ENCODE results near the gene ACAD10. TPM values are rescaled to one million over a fixed set of nuclear protein-coding genes. Genes with fewer than 3 reads are reported as not detected.
"Not testable (repeated sequence)": the region's sequence is repeated elsewhere in the genome, so short reads cannot be mapped to it uniquely, and the experiment has no call there.

The ACAD10 gene
- total RNA-seq, 1 donor from 2014 or later = 18.3 TPM

DNA sequence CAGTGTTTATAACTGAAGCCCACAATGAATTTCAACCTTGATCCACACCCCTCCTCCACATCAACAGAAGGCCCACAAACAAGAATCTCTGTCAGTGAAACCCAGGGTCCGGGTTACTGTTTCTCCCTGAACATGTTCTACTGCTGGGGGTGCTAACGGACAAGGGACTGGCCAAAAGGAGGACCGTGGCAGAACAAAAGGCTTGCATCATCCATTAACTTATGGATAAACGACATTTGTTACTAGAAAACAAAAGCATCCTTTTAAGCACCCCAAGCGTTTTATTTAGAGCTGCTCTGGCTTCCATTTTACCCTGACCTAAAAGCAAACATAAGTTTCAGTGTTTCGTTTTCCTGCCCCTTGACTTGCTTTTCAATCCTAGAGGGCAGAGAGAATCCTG lies 32.3 kb upstream of the ACAD10 start:
- no peak overlapping the region for H3K27ac ChIP-seq (ENCODE audit: low read depth, low read length)
- H3K36me3 ChIP-seq (ENCODE audit: control insufficient read depth in 3 of 3, insufficient read depth in 3 of 3, low read length in 3 of 3) = peaks cover 30 to 59% (median 41%) of the 10 kb centered on the region in 3 donors
- no peaks in the 10 kb centered on the region for H3K27me3 ChIP-seq (ENCODE audit: control insufficient read depth in 3 of 3, insufficient read depth in 3 of 3, low read length in 3 of 3)
- no peaks in the 10 kb centered on the region for H3K9me3 ChIP-seq (ENCODE audit: control insufficient read depth in 3 of 3, low read length in 3 of 3)
- no peak overlapping the region for H3K9ac ChIP-seq (ENCODE audit: low read depth in 1 of 3, low read length in 3 of 3)
- H3K4me1 ChIP-seq (ENCODE audit: control insufficient read depth in 3 of 3, insufficient read depth in 3 of 3, low read length in 3 of 3) = no peaks in the 10 kb centered on the region
- no peak overlapping the region for H3K4me3 ChIP-seq (ENCODE audit: low read length in 3 of 3)

DNA sequence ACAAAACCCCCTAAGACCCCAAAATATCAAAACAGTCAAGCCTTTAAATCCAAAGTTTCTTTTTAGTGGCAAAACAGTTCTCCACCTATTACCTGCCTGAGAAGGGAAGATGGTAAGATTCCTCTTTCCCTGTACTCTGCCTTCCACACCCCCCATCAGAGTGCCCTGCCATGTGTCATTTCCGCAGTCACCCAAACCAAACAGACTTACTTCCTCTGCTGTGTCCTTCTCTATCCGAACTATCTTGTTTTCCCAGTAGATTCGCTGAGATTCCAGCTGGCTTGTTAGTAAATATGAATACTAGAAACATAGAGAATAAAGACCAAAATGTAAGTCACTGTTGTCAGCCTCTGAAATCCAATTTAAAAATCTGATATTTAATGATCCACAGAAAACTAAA lies 30.5 kb upstream of the ACAD10 start:
- no peaks in the 10 kb centered on the region for H3K27me3 ChIP-seq (ENCODE audit: control insufficient read depth in 3 of 3, insufficient read depth in 3 of 3, low read length in 3 of 3)
- H3K9ac ChIP-seq (ENCODE audit: low read depth in 1 of 3, low read length in 3 of 3) = no peak overlapping the region
- H3K27ac ChIP-seq (ENCODE audit: low read depth, low read length) = no peak overlapping the region
- no peaks in the 10 kb centered on the region for H3K9me3 ChIP-seq (ENCODE audit: control insufficient read depth in 3 of 3, low read length in 3 of 3)
- H3K36me3 ChIP-seq (ENCODE audit: control insufficient read depth in 3 of 3, insufficient read depth in 3 of 3, low read length in 3 of 3) = peaks cover 21 to 51% (median 45%) of the 10 kb centered on the region in 3 donors
- no peaks in the 10 kb centered on the region for H3K4me1 ChIP-seq (ENCODE audit: control insufficient read depth in 3 of 3, insufficient read depth in 3 of 3, low read length in 3 of 3)
- H3K4me3 ChIP-seq (ENCODE audit: low read length in 3 of 3) = no peak overlapping the region

DNA sequence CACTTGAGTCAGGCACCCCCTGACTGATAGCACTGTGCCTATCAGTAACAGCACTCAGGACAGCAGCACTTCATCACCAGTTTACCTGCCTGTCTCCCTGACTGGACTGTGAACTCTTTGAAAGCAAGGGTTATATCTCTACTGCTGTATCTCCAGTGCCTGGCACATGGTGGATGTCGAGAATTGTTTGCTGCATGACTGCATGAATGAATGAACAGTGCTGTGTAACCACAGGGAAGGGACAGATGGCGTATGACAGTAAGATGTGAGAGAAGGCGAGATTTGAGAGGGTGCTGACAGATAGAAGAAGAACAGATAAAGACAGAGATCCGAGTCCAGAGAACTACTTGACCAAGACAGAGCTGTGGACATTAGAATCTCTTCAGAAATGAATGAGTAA lies 29.8 kb upstream of the ACAD10 start:
- H3K4me3 ChIP-seq (ENCODE audit: low read length in 3 of 3) = no peak overlapping the region
- H3K4me1 ChIP-seq (ENCODE audit: control insufficient read depth in 3 of 3, insufficient read depth in 3 of 3, low read length in 3 of 3) = no peaks in the 10 kb centered on the region
- no peaks in the 10 kb centered on the region for H3K9me3 ChIP-seq (ENCODE audit: control insufficient read depth in 3 of 3, low read length in 3 of 3)
- H3K27me3 ChIP-seq (ENCODE audit: control insufficient read depth in 3 of 3, insufficient read depth in 3 of 3, low read length in 3 of 3) = no peaks in the 10 kb centered on the region
- no peak overlapping the region for H3K27ac ChIP-seq (ENCODE audit: low read depth, low read length)
- peaks cover 21 to 48% (median 47%) of the 10 kb centered on the region in 3 donors for H3K36me3 ChIP-seq (ENCODE audit: control insufficient read depth in 3 of 3, insufficient read depth in 3 of 3, low read length in 3 of 3)
- no peak overlapping the region for H3K9ac ChIP-seq (ENCODE audit: low read depth in 1 of 3, low read length in 3 of 3)

DNA sequence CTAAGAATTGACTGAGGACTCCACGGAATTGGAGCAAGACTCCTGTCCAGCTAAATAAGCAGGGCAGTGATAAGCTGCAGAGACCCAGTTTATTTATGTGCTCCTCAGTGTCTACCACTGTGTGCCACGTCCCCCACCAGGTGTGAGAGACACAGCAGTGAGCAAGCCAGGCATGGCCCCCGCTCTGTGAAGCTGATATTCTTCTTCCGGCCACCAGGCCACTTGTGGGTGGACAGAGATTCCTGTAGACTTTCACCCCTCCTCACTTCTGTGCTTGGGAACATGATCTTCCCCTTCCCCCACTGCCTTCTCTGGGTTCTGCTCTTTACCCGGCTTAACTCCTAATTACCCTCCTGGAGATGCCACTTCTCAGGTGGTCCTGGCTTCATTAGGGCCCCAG lies 21.4 kb upstream of the ACAD10 start:
- peaks cover 10 to 16% (median 11%) of the 10 kb centered on the region in 3 donors for H3K4me1 ChIP-seq (ENCODE audit: control insufficient read depth in 3 of 3, insufficient read depth in 3 of 3, low read length in 3 of 3)
- peak overlapping the region; percentile 28 for H3K27ac ChIP-seq (ENCODE audit: low read depth, low read length)
- no peak overlapping the region for H3K4me3 ChIP-seq (ENCODE audit: low read length in 3 of 3)
- H3K27me3 ChIP-seq (ENCODE audit: control insufficient read depth in 3 of 3, insufficient read depth in 3 of 3, low read length in 3 of 3) = no peaks in the 10 kb centered on the region
- H3K9ac ChIP-seq (ENCODE audit: low read depth in 1 of 3, low read length in 3 of 3) = no peak overlapping the region
- peaks cover 19 to 26% (median 26%) of the 10 kb centered on the region in 3 donors for H3K36me3 ChIP-seq (ENCODE audit: control insufficient read depth in 3 of 3, insufficient read depth in 3 of 3, low read length in 3 of 3)
- H3K9me3 ChIP-seq (ENCODE audit: control insufficient read depth in 3 of 3, low read length in 3 of 3) = no peaks in the 10 kb centered on the region

DNA sequence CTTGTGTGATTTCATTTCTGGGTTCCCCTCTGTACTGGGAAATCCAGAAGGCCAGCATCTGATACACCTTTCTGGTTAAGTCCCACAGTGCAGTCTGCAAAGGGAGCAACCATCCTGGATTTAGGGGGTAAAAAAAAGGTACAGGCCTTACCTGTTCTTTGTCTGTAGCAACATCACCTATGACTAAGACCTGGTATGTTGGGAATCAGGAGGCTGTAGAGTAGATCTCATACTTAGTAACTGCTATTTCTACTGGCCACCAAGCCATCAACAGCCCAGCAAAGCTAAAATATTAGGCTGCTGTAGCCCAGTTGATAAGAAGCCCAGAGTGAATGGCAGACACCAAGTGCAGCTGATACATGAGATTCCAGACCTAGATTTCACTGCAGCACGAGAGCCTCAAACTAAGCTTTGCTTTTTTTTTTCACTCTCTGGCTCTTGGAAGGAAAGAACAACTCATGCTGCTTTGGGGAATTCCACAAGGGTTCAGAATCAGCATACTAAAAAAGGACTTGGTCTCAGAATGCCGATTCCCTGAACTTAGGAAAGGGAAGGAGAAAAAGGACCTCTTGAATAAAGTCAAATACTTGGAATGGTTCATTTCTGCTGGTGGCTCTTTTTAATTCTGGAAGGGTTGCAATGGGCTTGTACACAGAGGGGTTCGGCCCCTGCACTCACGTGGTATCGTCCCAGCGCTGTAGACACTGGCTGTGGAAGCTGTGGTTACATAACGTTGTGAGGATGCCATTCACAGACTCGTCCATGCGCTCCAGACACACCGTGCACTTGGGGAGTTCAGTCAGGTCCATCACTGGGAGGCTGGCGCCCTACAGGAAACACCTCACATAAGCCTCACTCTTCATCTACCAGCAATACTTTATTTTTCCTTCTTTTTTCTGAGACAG lies 20.6 kb upstream of the ACAD10 start:
- H3K9ac ChIP-seq (ENCODE audit: low read depth in 1 of 3, low read length in 3 of 3) = peak overlapping the region in 1 of 3 donors; percentile 1
- peak overlapping the region; percentile 28 for H3K27ac ChIP-seq (ENCODE audit: low read depth, low read length)
- H3K36me3 ChIP-seq (ENCODE audit: control insufficient read depth in 3 of 3, insufficient read depth in 3 of 3, low read length in 3 of 3) = peaks cover 23 to 32% (median 24%) of the 10 kb centered on the region in 3 donors
- no peaks in the 10 kb centered on the region for H3K9me3 ChIP-seq (ENCODE audit: control insufficient read depth in 3 of 3, low read length in 3 of 3)
- peaks cover 10 to 16% (median 11%) of the 10 kb centered on the region in 3 donors for H3K4me1 ChIP-seq (ENCODE audit: control insufficient read depth in 3 of 3, insufficient read depth in 3 of 3, low read length in 3 of 3)
- H3K4me3 ChIP-seq (ENCODE audit: low read length in 3 of 3) = no peak overlapping the region
- no peaks in the 10 kb centered on the region for H3K27me3 ChIP-seq (ENCODE audit: control insufficient read depth in 3 of 3, insufficient read depth in 3 of 3, low read length in 3 of 3)

DNA sequence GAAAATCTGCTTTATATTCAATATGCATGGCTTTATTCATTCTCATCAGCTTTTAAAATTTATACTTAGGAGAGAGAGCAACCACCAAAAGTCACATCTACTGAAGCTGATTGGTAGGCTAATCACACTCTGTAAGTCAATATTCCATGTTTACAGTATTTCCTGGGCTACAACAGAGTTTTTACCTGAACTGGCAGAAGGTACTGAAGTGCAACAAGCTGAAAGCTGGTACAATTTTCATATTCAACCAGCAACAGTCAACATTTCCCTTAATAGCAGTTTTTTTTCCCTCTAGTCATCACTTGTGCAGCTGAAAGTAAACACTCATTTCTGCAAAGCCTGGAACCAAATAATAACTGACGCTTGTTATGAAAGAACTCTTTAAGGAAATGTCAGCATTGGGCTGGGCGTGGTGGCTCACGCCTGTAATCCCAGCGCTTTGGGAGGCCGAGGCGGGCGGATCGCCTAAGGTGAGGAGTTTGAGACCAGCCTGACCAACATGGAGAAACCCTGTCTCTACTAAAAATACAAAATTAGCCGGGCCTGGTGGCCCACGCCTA lies 13.0 kb upstream of the ACAD10 start:
- Histone ChIP-seq H3K27me3 (ENCODE audit: control insufficient read depth in 3 of 3, insufficient read depth in 3 of 3, low read length in 3 of 3) (no peaks in the 10 kb centered on the region), H3K4me1 (ENCODE audit: control insufficient read depth in 3 of 3, insufficient read depth in 3 of 3, low read length in 3 of 3) (no peaks in the 10 kb centered on the region), H3K9me3 (ENCODE audit: control insufficient read depth in 3 of 3, low read length in 3 of 3) (no peaks in the 10 kb centered on the region), H3K9ac (ENCODE audit: low read depth in 1 of 3, low read length in 3 of 3) (no peak overlapping the region), H3K27ac (ENCODE audit: low read depth, low read length) (no peak overlapping the region), H3K4me3 (ENCODE audit: low read length in 3 of 3) (no peak overlapping the region), H3K36me3 (ENCODE audit: control insufficient read depth in 3 of 3, insufficient read depth in 3 of 3, low read length in 3 of 3) (peaks cover 35 to 58% (median 58%) of the 10 kb centered on the region in 3 donors)

DNA sequence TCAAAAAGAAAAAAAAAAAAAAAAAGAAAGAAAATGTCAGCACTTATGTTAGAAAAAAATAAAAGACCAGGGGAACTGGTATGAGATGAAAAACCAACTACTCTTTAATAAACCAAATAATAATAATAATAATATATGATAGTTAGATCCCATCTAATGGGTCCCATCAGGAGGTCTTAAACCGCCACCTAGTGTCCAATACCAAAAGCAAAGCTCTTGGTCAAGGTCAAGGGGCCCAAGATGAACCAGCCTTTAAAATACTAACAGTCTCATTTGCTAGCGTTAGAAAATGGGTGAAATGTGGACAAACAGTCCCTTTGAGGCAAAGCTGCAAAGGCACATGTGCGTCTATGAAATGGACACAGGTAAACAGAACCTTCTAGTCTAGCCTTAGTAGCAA lies 12.3 kb upstream of the ACAD10 start:
- Histone ChIP-seq H3K27ac (ENCODE audit: low read depth, low read length) (no peak overlapping the region), H3K9ac (ENCODE audit: low read depth in 1 of 3, low read length in 3 of 3) (no peak overlapping the region), H3K9me3 (ENCODE audit: control insufficient read depth in 3 of 3, low read length in 3 of 3) (no peaks in the 10 kb centered on the region), H3K36me3 (ENCODE audit: control insufficient read depth in 3 of 3, insufficient read depth in 3 of 3, low read length in 3 of 3) (peaks cover 36 to 59% (median 58%) of the 10 kb centered on the region in 3 donors), H3K4me1 (ENCODE audit: control insufficient read depth in 3 of 3, insufficient read depth in 3 of 3, low read length in 3 of 3) (no peaks in the 10 kb centered on the region), H3K27me3 (ENCODE audit: control insufficient read depth in 3 of 3, insufficient read depth in 3 of 3, low read length in 3 of 3) (no peaks in the 10 kb centered on the region), H3K4me3 (ENCODE audit: low read length in 3 of 3) (no peak overlapping the region)

DNA sequence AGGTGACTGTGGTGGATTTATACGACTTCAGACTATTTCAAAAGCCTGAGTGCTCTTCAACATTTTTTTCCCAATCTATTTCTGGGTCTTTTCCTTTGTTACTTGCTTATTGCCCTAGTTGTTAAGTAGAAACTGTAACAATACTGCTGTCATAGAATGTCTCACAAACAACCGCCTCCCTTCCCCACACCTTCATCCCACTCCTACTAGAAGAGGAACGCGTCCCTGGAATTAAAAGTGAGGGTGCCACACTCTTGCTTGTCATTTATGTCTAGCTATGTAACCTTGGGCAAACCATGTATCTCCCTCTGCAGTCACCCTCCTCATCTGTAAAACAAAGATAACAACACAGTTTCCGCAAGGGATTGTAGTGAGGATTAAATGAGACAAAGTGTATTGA lies 8.7 kb upstream of the ACAD10 start:
- Histone ChIP-seq H3K27me3 (ENCODE audit: control insufficient read depth in 3 of 3, insufficient read depth in 3 of 3, low read length in 3 of 3) (no peaks in the 10 kb centered on the region), H3K4me3 (ENCODE audit: low read length in 3 of 3) (no peak overlapping the region), H3K27ac (ENCODE audit: low read depth, low read length) (no peak overlapping the region), H3K9me3 (ENCODE audit: control insufficient read depth in 3 of 3, low read length in 3 of 3) (no peaks in the 10 kb centered on the region), H3K4me1 (ENCODE audit: control insufficient read depth in 3 of 3, insufficient read depth in 3 of 3, low read length in 3 of 3) (no peaks in the 10 kb centered on the region), H3K9ac (ENCODE audit: low read depth in 1 of 3, low read length in 3 of 3) (no peak overlapping the region), H3K36me3 (ENCODE audit: control insufficient read depth in 3 of 3, insufficient read depth in 3 of 3, low read length in 3 of 3) (peaks cover 38 to 70% (median 59%) of the 10 kb centered on the region in 3 donors)

DNA sequence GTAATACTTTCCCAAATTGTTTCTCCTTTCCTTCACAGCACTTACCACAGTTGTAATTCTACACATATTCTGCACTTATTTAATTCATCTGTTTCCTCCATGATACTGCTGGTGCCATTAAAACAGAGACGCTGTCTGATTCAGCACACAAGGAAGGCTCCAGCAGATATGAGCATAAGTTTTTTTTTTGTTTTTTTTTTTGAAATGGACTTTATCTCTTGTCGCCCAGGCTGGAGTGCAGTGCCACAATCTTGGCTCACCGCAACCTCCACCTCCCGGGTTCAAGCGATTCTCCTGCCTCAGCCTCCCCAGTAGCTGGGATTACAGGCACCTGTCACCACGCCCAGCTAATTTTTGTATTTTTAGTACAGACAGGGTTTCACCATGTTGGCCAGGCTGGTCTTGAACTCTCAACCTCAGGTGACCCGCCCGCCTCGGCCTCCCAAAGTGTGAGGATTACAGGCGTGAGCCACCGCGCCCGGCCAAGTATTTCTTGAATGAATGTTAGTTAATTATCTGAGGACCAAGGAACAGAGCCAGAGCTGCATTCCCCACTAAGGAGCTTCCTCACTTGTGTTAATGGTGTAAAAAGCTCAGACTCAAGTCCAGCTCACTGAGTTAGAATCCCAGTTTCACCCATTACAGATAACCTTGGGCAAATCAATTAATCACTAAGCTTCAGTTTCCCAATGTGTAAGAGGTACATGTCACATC lies 1.2 kb upstream of the ACAD10 start:
- peak overlapping the region; percentile 87 for H3K27ac ChIP-seq (ENCODE audit: low read depth, low read length)
- not testable (repeated sequence) for H3K27me3 ChIP-seq (ENCODE audit: control insufficient read depth in 3 of 3, insufficient read depth in 3 of 3, low read length in 3 of 3); H3K9me3 ChIP-seq (ENCODE audit: control insufficient read depth in 3 of 3, low read length in 3 of 3)
- H3K9ac ChIP-seq (ENCODE audit: low read depth in 1 of 3, low read length in 3 of 3) = peak overlapping the region; percentile 99
- H3K4me3 ChIP-seq (ENCODE audit: low read length in 3 of 3) = peak overlapping the region; percentile 100
- H3K36me3 ChIP-seq (ENCODE audit: control insufficient read depth in 3 of 3, insufficient read depth in 3 of 3, low read length in 3 of 3) = peaks cover 11 to 27% (median 18%) of the 10 kb centered on the region in 3 donors
- H3K4me1 ChIP-seq (ENCODE audit: control insufficient read depth in 3 of 3, insufficient read depth in 3 of 3, low read length in 3 of 3) = peaks cover 24 to 31% (median 24%) of the 10 kb centered on the region in 3 donors
